Ishikawa (cell line): ENCODE measurements around the gene DBF4B.

Experiments
- CEBPB ChIP-seq: IDR thresholded peaks from 2 replicates; pipeline ENCODE4 v1.6.1; 2012
- CREB1 ChIP-seq: IDR thresholded peaks from 2 replicates; pipeline ENCODE4 v1.6.1; 2012; ENCODE audit warnings: low read depth
- EGR1 ChIP-seq: IDR thresholded peaks from 2 replicates; pipeline ENCODE4 v1.6.1; 2012
- EP300 ChIP-seq: IDR thresholded peaks from 2 replicates; pipeline ENCODE4 v1.6.1; 2012; ENCODE audit warnings: borderline replicate concordance
- FOXM1 ChIP-seq: IDR thresholded peaks from 2 replicates; pipeline ENCODE4 v1.6.1; 2012; ENCODE audit warnings: low read depth, borderline replicate concordance
- MAX ChIP-seq: IDR thresholded peaks from 2 replicates; pipeline ENCODE4 v1.6.1; 2012
- NFIC ChIP-seq: IDR thresholded peaks from 2 replicates; pipeline ENCODE4 v1.6.1; 2012
- RAD21 ChIP-seq: IDR thresholded peaks from 2 replicates; pipeline ENCODE4 v1.6.1; 2012; ENCODE audit warnings: low read depth
- TAF1 ChIP-seq: IDR thresholded peaks from 2 replicates; pipeline ENCODE4 v1.6.1; 2012; ENCODE audit warnings: low read depth, mild to moderate bottlenecking
- TCF12 ChIP-seq: IDR thresholded peaks from 2 replicates; pipeline ENCODE4 v1.6.1; 2012; ENCODE audit warnings: low read depth
- TEAD4 ChIP-seq: IDR thresholded peaks from 2 replicates; pipeline ENCODE4 v1.6.1; 2012
- USF1 ChIP-seq: IDR thresholded peaks from 2 replicates; pipeline ENCODE4 v1.6.1; 2012
- YY1 ChIP-seq: IDR thresholded peaks from 2 replicates; pipeline ENCODE4 v1.6.1; 2012; ENCODE audit warnings: low read depth
- ZBTB7A ChIP-seq: IDR thresholded peaks from 2 replicates; pipeline ENCODE4 v1.6.1; 2012; ENCODE audit warnings: low read depth
- TF ChIP-seq, protein P1 (sequence below): IDR thresholded peaks from 2 replicates; pipeline ENCODE4 v1.6.1; 2012; ENCODE audit warnings: low read depth, mild to moderate bottlenecking

DBF4B gene

GRCh38 chr17:44780845-44781480, 72.5 kb downstream of the DBF4B start:
- TF ChIP-seq EP300 (no peak), TAF1 (no peak), EGR1 (no peak), NFIC (no peak), USF1 (no peak), YY1 (no peak), MAX (no peak), TEAD4 (no peak), CEBPB (no peak), RAD21 (no peak), TCF12 (no peak), CREB1 (no peak), FOXM1 (no peak), ZBTB7A (no peak)
- TF ChIP-seq, protein P1, sequence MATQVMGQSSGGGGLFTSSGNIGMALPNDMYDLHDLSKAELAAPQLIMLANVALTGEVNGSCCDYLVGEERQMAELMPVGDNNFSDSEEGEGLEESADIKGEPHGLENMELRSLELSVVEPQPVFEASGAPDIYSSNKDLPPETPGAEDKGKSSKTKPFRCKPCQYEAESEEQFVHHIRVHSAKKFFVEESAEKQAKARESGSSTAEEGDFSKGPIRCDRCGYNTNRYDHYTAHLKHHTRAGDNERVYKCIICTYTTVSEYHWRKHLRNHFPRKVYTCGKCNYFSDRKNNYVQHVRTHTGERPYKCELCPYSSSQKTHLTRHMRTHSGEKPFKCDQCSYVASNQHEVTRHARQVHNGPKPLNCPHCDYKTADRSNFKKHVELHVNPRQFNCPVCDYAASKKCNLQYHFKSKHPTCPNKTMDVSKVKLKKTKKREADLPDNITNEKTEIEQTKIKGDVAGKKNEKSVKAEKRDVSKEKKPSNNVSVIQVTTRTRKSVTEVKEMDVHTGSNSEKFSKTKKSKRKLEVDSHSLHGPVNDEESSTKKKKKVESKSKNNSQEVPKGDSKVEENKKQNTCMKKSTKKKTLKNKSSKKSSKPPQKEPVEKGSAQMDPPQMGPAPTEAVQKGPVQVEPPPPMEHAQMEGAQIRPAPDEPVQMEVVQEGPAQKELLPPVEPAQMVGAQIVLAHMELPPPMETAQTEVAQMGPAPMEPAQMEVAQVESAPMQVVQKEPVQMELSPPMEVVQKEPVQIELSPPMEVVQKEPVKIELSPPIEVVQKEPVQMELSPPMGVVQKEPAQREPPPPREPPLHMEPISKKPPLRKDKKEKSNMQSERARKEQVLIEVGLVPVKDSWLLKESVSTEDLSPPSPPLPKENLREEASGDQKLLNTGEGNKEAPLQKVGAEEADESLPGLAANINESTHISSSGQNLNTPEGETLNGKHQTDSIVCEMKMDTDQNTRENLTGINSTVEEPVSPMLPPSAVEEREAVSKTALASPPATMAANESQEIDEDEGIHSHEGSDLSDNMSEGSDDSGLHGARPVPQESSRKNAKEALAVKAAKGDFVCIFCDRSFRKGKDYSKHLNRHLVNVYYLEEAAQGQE, result no peak

GRCh38 chr17:44781551-44782325, 73.3 kb downstream of the DBF4B start:
- TF ChIP-seq NFIC (no peak), TCF12 (no peak), RAD21 (no peak), FOXM1 (no peak), TEAD4 (no peak), YY1 (no peak), EGR1 (no peak), USF1 (no peak)

DNA sequence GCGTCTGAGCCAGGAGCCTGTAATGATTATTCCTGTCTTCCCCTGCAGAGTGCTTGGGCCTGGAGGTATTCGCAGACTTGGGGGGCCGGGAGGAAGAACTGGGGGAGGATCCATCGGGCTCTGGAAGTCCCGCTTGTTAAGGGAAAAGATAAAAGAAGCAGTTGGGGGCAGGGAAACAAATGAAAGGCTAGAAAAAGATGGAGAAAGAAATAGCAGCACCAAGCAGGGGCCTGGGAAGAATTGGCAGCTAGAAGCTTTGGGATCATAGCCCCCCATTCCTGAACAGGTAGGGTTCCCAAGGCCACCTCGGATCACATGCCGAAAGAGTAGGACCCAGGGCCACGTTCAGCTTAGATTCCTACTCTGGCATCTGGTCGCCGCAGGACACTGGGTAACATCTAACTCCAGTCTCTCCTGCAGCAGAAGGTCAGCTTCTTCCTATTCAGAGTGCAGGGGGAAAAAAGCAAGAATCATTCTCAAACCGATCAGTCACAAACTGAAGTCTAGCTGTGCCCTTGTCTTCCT, 73.9 kb downstream of the DBF4B start:
- TF ChIP-seq FOXM1, result no peak
- TF ChIP-seq NFIC, result no peak
- no peak for TF ChIP-seq ZBTB7A
- TF ChIP-seq, protein P1, result no peak
- no peak for TF ChIP-seq EP300
- no peak for TF ChIP-seq TCF12
- TF ChIP-seq CREB1, result no peak
- TF ChIP-seq USF1, result no peak
- no peak for TF ChIP-seq CEBPB
- no peak for TF ChIP-seq MAX
- no peak for TF ChIP-seq EGR1
- no peak for TF ChIP-seq RAD21
- TF ChIP-seq TEAD4, result no peak
- TF ChIP-seq TAF1, result no peak
- TF ChIP-seq YY1, result no peak

- TF ChIP-seq YY1 (no peak), NFIC (no peak), MAX (no peak), ZBTB7A (no peak), FOXM1 (no peak), EP300 (no peak), TEAD4 (no peak), TAF1 (no peak), CREB1 (no peak), EGR1 (no peak), CEBPB (no peak), RAD21 (no peak)
- TF ChIP-seq, protein P1, result no peak
These were observed 77.5 kb downstream of the DBF4B start for GRCh38 chr17:44785921-44786320.
